Kidney (tissue), 14 donors: Measurements from ENCODE around the gene PTCD1. TPM values are rescaled to one million over a fixed set of nuclear protein-coding genes. Genes with fewer than 3 reads are reported as not detected.
"Not testable (repeated sequence)": the region's sequence is repeated elsewhere in the genome, so short reads cannot be mapped to it uniquely, and the experiment has no call there.

ENCODE experiments used
- DNase-seq, 5 donors: peaks; one replicate each; pipeline ENCODE4 v3.0.0-alpha.2; 2013 to 2020
- FAIRE-seq: peaks from 2 replicates; lab custom pipeline; 2012; peaks lifted over from hg19 to GRCh38; lab: Jason Lieb, UNC
- H3K27ac ChIP-seq, 2 donors: one replicate each; pipeline ENCODE4 v1.7.0; 2013; ENCODE audit warnings: low read depth in 2 of 2, low read length in 2 of 2, inconsistent platforms in 1 of 2
- H3K27me3 ChIP-seq: one replicate; pipeline ENCODE4 v1.7.1; 2013; ENCODE audit warnings: low read length, inconsistent platforms; ENCODE audit not compliant: control insufficient read depth, insufficient read depth
- H3K36me3 ChIP-seq, 3 donors: one replicate each; pipeline versions ENCODE4 v1.7.0 to v1.7.1; 2013; ENCODE audit warnings: low read length in 3 of 3, control low read depth in 1 of 3, inconsistent platforms in 1 of 3; ENCODE audit not compliant: insufficient read depth in 3 of 3, control insufficient read depth in 2 of 3
- H3K4me1 ChIP-seq, 3 donors: one replicate each; pipeline versions ENCODE4 v1.7.0 to v1.7.1; 2013; ENCODE audit warnings: low read length in 3 of 3, inconsistent platforms in 1 of 3, low read depth in 1 of 3; ENCODE audit not compliant: control insufficient read depth in 2 of 3, insufficient read depth in 2 of 3
- H3K4me3 ChIP-seq, 3 donors: one replicate each; pipeline versions ENCODE4 v1.7.0 to v1.8.1; 2013; ENCODE audit warnings: low read length in 3 of 3, control low read depth in 1 of 3, inconsistent platforms in 1 of 3
- H3K9ac ChIP-seq, 3 donors: one replicate each; pipeline versions ENCODE4 v1.7.0 to v1.7.1; 2013; ENCODE audit warnings: low read length in 3 of 3, control low read depth in 1 of 3, inconsistent platforms in 1 of 3
- H3K9me3 ChIP-seq, 3 donors: one replicate each; pipeline versions ENCODE4 v1.7.0 to v1.7.1; 2013; ENCODE audit warnings: low read length in 3 of 3, control low read depth in 1 of 3, inconsistent platforms in 1 of 3; ENCODE audit not compliant: control insufficient read depth in 2 of 3, insufficient read depth in 1 of 3
- intact Hi-C: fragments of 100-400 bp; cut with DNase I; formaldehyde crosslinking; loops from one replicate; pipeline ENCODE4 v1.11.1; 2022
- polyA plus RNA-seq: library from polyadenylated mRNA; stranded (reverse); fragments of 350-450 nt; fragmentation: Illumina TruSeq; extraction: RNeasy Lipid Tissue Mini Kit (QIAGEN cat#74804); gene quantifications from one replicate; pipeline ENCODE4 v1.2.3, GENCODE V29; 2014; ENCODE audit warnings: low read depth, low replicate concordance; ENCODE audit not compliant: insufficient read depth
- total RNA-seq: library from RNA; stranded (reverse); fragmentation: NEBNext Ultra II Directional; extraction: Animal tissue kit (Norgen Biotek cat#: 25700); gene quantifications from one replicate; pipeline ENCODE4 v1.2.1, GENCODE V29; 2021
- TF ChIP-seq, protein P1 (sequence below): IDR thresholded peaks from 3 replicates; pipeline ENCODE4 v1.5.1; 2012; ENCODE audit warnings: mild to moderate bottlenecking, moderate library complexity, borderline replicate concordance; ENCODE audit not compliant: insufficient read depth; ENCODE audit errors: extremely low read depth
- donor health status: control.
- donor health status: control.
- donor health status: control.
- donor health status: control.
- donor health status: control.
- donor health status: DM: yes; HTN: yes; CAD: no.
- donor health status: Normal renal cell carcinoma (clear cell type).

Gene PTCD1
- total and polyA plus RNA-seq, 2 donors from 2014 or later, result 2.9 to 5.4 TPM

- no peak overlapping the region for H3K27ac ChIP-seq
Measured at GRCh38 chr7:99381664-99382075, 56.9 kb downstream of the PTCD1 start.

GRCh38 chr7:99380823-99381663 is 57.6 kb downstream of the PTCD1 start:
- peak in 1 of 5 donors; percentile 83 for DNase-seq
- H3K9me3 ChIP-seq, result no peaks in the 10 kb centered on the region
- H3K4me3 ChIP-seq, result no peak overlapping the region
- no peak for FAIRE-seq
- H3K27ac ChIP-seq, result peak overlapping the region; percentile 41 to 60
- no peak overlapping the region for H3K9ac ChIP-seq
- peaks cover 0 to 27% (median 0%) of the 10 kb centered on the region in 3 donors for H3K4me1 ChIP-seq
- TF ChIP-seq, protein P1, sequence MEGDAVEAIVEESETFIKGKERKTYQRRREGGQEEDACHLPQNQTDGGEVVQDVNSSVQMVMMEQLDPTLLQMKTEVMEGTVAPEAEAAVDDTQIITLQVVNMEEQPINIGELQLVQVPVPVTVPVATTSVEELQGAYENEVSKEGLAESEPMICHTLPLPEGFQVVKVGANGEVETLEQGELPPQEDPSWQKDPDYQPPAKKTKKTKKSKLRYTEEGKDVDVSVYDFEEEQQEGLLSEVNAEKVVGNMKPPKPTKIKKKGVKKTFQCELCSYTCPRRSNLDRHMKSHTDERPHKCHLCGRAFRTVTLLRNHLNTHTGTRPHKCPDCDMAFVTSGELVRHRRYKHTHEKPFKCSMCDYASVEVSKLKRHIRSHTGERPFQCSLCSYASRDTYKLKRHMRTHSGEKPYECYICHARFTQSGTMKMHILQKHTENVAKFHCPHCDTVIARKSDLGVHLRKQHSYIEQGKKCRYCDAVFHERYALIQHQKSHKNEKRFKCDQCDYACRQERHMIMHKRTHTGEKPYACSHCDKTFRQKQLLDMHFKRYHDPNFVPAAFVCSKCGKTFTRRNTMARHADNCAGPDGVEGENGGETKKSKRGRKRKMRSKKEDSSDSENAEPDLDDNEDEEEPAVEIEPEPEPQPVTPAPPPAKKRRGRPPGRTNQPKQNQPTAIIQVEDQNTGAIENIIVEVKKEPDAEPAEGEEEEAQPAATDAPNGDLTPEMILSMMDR, result no peak
- H3K27me3 ChIP-seq, result no peaks in the 10 kb centered on the region
- intact Hi-C loops, result no loop called here
- no peaks in the 10 kb centered on the region for H3K36me3 ChIP-seq

More at GRCh38 chr7:99381664-99382075, 56.9 kb downstream of the PTCD1 start:
- Histone ChIP-seq H3K4me3 (no peak overlapping the region), H3K9me3 (no peaks in the 10 kb centered on the region), H3K4me1 (peaks cover 0 to 25% (median 0%) of the 10 kb centered on the region in 3 donors), H3K27me3 (no peaks in the 10 kb centered on the region), H3K36me3 (peaks cover 0 to 3% (median 0%) of the 10 kb centered on the region in 3 donors), H3K9ac (no peak overlapping the region)
- no peak for DNase-seq
- TF ChIP-seq, protein P1, result no peak
- no peak for FAIRE-seq
- intact Hi-C loops, result no loop called here

DNA sequence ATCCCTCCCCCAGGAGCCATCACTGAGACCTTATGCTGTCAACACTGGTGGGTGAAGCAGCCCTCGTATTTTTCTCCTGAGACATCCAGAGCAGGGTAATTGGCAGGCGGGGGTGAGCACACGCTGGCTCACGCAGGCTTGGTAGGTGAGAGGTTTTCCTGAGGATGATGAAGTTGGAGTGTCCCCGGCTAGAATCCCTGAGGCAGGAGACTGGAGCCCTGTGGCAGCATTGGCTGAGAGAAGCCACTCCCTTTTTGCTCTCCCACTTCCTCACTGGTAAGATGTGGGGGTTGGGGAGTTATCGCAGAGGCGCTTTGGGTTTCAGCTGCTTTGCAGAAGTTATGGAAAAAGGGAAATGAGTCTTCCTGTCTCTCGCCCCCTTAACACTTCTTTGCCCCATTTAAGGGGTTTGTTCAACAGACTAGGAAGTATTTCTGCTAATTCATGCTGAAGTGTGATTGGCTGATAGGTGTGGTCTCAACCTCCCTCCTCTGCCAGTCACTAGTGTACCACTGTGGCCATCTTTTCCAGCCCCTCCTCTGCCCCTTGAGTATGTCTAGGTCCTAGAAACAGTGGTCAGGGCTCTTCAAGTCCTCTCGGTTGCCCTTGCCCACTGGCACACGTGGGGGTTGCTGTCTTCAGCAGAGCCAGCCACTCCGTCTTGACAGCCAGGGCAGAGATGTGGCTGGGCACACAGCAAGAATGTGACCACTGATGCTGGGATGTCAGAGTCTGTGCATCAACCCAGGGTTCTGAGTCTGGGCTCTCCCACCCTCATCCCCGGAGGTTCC is 58.4 kb downstream of the PTCD1 start:
- no peaks in the 10 kb centered on the region for H3K27me3 ChIP-seq
- H3K9ac ChIP-seq, result peak overlapping the region in 1 of 3 donors; percentile 19
- H3K27ac ChIP-seq, result peak overlapping the region; percentile 72 to 82
- H3K36me3 ChIP-seq, result no peaks in the 10 kb centered on the region
- no peak overlapping the region for H3K4me3 ChIP-seq
- H3K9me3 ChIP-seq, result no peaks in the 10 kb centered on the region
- TF ChIP-seq, protein P1, result no peak
- intact Hi-C loops, result no loop called here
- DNase-seq, result peak in 2 of 5 donors; percentile 21 to 51
- no peak for FAIRE-seq
- peaks cover 0 to 28% (median 0%) of the 10 kb centered on the region in 3 donors for H3K4me1 ChIP-seq

GRCh38 chr7:99379693-99380031 is 58.9 kb downstream of the PTCD1 start:
- peak overlapping the region; percentile 82 to 85 for H3K27ac ChIP-seq
- H3K9me3 ChIP-seq, FAIRE-seq, H3K36me3 ChIP-seq, H3K27me3 ChIP-seq, H3K4me3 ChIP-seq, DNase-seq, intact Hi-C loops: not testable (repeated sequence)
- H3K9ac ChIP-seq, result peak overlapping the region in 1 of 3 donors; percentile 19
- H3K4me1 ChIP-seq, result peaks cover 0 to 28% (median 0%) of the 10 kb centered on the region in 3 donors
